ENCODE measurements around the gene LIPG.

The LIPG gene

DNA sequence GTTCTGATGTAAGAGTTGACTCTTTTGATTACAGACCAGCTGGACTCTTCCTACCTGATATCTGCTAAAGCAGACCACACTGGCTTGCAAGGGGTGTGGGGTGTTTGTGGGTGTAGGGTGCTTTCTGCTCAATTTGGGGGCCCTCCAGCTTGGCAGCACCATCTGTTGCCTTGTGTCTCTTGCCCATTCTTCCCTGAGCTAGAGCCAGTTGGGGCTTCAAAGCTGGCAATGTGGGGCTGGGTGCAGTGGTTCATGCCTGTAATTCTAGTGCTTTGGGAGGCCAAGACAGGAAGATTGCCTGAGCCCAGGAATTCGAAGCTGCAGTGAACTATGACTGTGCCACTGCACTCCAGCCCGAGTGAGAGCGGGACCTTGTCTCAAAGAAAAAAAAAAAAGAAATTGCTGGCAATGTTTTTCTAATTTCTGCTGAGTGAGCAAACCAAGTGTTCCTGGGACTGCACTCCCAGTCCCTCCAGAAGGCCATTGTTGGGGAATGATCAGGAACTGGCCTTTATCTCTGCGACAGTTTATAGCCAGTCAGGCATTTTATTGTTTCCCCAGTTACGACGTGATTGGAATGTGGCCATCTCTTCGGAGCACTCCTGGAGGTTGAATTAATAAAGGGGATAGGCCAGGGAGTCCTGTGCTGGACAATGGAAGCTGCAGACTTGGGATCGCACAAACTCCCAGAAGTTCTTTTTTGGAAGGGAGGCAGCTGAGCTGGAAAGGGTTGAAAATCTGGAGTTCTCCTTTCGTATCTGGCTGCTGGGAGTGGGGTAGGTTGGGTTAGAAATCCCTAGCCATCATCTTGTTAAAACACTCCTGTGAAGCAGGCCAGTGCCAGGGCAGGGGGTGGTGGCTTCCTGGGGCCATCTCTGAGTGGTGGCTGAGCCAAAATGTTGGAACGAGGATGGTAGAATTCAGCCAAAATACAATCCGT lies 57.2 kb downstream of the LIPG start:
- no peak overlapping the region for H3K9ac ChIP-seq (ENCODE audit: low read depth, low read length)
- peaks cover 3% of the 10 kb centered on the region for H3K4me1 ChIP-seq (ENCODE audit: insufficient read depth, low read length)
- H3K9me3 ChIP-seq (ENCODE audit: control insufficient read depth, insufficient read depth, low read length) = no peaks in the 10 kb centered on the region
- H3K36me3 ChIP-seq (ENCODE audit: insufficient read depth, low read length) = no peaks in the 10 kb centered on the region

DNA sequence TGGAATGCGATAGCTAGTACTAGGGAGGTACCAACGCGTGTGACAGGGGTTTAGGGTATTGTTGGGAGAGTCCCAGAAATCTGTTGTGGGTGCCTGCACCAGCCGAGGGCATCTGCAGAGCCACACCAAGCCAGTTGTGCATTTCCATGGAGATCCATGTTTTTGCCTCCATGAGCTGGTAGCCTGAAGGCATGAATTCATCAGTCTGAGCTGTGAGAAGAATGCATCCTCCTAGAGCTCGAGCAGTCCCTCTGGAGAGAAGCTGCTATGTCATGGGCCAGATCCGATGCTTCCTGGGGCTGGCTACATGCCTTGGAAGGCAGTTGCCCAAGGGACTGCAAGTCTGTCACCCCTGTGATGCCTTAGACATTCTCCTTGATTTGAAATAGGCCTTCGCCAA lies 57.9 kb downstream of the LIPG start:
- Histone ChIP-seq H3K36me3 (ENCODE audit: insufficient read depth, low read length) (no peaks in the 10 kb centered on the region), H3K9ac (ENCODE audit: low read depth, low read length) (no peak overlapping the region), H3K9me3 (ENCODE audit: control insufficient read depth, insufficient read depth, low read length) (no peaks in the 10 kb centered on the region), H3K4me1 (ENCODE audit: insufficient read depth, low read length) (no peaks in the 10 kb centered on the region)

DNA sequence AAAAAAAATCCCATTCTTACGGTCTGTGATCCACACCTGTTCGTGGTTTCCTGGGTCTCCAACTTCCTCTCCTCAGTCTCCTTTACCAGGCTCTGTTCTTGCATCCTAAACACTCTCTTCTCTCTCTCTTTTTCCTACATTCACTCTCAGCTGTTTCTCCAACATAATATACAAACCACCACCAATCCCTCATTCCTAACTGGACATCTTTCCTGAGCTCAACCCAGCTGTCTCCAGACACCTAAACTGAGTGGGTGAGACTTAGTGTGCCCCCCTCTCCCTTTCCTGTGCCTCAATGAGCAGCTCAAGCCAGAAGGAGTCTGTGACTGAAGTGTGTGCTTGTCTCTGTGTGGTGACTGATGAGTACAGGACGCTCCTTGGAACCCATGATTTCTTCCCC lies 59.4 kb downstream of the LIPG start:
- Histone ChIP-seq H3K9me3 (ENCODE audit: control insufficient read depth, insufficient read depth, low read length) (no peaks in the 10 kb centered on the region), H3K4me1 (ENCODE audit: insufficient read depth, low read length) (no peaks in the 10 kb centered on the region), H3K36me3 (ENCODE audit: insufficient read depth, low read length) (no peaks in the 10 kb centered on the region), H3K9ac (ENCODE audit: low read depth, low read length) (no peak overlapping the region)

DNA sequence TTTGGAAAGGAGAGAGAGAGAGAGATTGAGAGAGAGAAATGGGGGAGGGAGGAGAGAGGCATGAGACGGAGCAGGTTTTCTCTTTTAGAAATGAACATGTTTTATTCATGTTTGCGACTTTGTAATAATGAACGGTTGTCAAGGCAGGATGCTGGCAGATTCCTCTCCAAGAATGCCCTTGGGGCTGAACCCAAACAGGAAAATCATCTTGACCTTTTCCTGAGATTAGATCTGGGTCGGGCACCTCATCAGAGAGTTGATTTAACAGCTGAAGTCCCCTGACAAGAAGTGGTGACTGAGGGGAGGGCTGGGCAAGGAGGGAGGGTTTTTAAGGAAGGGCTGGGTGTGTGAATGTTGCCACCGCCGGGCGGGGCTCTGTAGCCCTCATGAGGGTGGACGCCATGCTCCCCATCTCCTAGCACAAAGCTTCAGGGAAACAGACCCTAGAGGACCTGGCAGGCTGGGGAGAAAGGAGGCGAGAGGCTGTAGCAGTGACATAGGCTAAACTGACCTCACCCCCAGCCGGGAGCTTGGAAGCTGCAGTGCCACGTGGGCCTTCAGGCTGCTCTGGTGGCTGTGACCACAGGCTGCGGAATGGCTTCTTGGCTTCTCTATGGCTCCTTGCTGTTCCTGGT lies 60.0 kb downstream of the LIPG start:
- H3K9me3 ChIP-seq (ENCODE audit: control insufficient read depth, insufficient read depth, low read length) = no peaks in the 10 kb centered on the region
- no peaks in the 10 kb centered on the region for H3K36me3 ChIP-seq (ENCODE audit: insufficient read depth, low read length)
- no peaks in the 10 kb centered on the region for H3K4me1 ChIP-seq (ENCODE audit: insufficient read depth, low read length)
- H3K9ac ChIP-seq (ENCODE audit: low read depth, low read length) = no peak overlapping the region

DNA sequence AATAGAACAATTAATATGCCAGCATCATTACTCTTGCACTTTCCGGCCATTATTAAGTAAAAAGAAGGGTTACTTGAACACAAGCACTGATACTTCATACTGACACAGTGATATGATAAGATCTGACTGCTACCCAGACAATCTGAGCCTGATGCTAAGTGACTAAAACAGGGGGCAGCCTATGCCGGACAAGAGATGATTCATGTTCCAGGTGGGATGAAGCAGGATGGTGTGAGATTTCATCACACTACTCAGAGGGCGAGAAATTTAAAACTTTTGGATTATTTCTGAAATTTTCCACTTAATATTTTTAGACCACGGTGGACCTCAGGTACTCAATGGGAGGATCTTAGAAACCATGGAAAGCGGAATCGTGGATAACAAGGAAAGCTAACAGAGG lies 61.7 kb downstream of the LIPG start:
- Histone ChIP-seq H3K36me3 (ENCODE audit: insufficient read depth, low read length) (no peaks in the 10 kb centered on the region), H3K9me3 (ENCODE audit: control insufficient read depth, insufficient read depth, low read length) (no peaks in the 10 kb centered on the region), H3K4me1 (ENCODE audit: insufficient read depth, low read length) (no peaks in the 10 kb centered on the region), H3K9ac (ENCODE audit: low read depth, low read length) (no peak overlapping the region)

DNA sequence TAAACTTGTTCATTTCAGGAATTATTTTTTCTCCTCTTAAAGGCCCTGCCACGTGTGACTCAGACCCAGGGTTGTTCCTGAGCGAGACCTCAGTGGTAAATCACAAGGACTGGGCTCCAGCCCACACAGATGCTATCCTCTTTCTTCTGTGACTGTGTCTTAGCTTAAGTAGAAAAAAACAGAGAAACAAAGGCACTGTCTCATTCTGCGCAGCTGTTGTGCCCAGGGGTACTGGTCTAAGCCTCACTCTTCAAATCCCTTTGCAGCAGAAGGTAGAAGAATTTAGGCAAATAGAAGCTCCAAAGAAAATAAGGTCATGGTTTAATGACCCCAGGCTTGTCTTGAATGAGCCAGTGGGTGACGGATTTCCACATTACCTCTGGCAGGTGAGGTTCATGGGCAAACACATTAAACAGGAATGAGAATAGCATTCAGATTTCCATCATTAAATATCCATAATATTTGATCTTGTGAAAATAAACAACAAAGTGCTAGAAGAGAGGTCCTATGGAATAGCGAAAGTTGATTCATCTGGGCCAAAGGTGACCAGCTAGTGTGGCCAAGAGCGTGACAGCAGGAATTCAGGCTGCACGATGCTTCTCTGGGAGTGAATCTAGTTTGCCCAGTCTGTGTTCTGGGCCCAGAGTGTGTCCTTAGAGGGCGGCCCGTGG lies 63.3 kb downstream of the LIPG start:
- no peaks in the 10 kb centered on the region for H3K9me3 ChIP-seq (ENCODE audit: control insufficient read depth, insufficient read depth, low read length)
- no peaks in the 10 kb centered on the region for H3K4me1 ChIP-seq (ENCODE audit: insufficient read depth, low read length)
- no peaks in the 10 kb centered on the region for H3K36me3 ChIP-seq (ENCODE audit: insufficient read depth, low read length)
- no peak overlapping the region for H3K9ac ChIP-seq (ENCODE audit: low read depth, low read length)

DNA sequence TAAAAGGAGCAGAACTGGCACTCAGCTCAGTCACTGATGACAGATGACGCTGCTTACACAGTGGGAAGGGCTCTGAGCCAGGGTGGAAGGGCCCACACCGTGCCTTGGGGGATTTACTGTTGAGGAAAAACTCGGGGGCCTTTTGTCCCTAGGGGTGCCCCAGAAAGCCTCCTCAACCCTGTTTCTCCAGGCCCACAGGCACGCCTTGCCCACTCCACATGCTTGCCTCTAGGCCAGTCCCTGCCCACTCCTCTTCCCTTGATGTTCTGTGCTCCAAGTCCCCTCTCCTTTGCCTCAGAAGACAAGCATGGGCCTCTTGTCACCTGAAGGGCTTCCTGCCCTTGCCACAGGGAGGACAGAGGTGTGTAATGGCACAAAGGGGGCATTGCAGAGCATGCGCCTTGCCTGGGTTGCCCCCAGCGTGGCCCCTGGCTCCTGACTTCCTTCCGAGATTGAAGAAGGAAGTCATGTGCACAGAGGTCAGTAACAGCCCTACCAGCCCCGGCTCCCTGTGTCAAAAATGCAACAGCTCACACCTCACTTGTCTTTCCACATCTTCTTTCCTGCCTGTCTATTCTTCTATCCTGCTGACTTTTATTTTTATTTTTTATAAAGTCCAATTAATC lies 65.1 kb downstream of the LIPG start:
- H3K36me3 ChIP-seq (ENCODE audit: insufficient read depth, low read length) = no peaks in the 10 kb centered on the region
- H3K4me1 ChIP-seq (ENCODE audit: insufficient read depth, low read length) = no peaks in the 10 kb centered on the region
- H3K9me3 ChIP-seq (ENCODE audit: control insufficient read depth, insufficient read depth, low read length) = no peaks in the 10 kb centered on the region
- no peak overlapping the region for H3K9ac ChIP-seq (ENCODE audit: low read depth, low read length)

DNA sequence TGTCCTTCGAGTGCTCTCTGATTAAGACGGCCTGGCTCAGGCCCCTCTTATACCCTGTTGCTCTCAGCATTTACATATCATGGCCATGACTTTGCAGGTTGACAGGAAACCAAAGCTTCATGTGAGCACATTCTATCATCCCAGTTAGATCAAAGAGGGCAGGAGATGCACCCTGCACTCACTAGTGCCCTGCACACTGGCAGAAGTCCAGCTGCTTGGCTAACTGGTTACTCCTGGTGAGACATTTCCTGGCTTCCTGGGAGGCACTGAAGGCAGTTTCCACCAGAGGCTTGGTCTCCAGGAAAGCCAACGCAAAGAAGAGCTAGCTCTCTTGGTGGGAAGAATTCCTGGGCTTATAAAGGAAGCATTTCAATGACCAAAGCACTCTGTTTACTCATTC lies 66.3 kb downstream of the LIPG start:
- H3K9me3 ChIP-seq (ENCODE audit: control insufficient read depth, insufficient read depth, low read length) = no peaks in the 10 kb centered on the region
- H3K36me3 ChIP-seq (ENCODE audit: insufficient read depth, low read length) = no peaks in the 10 kb centered on the region
- no peak overlapping the region for H3K9ac ChIP-seq (ENCODE audit: low read depth, low read length)
- no peaks in the 10 kb centered on the region for H3K4me1 ChIP-seq (ENCODE audit: insufficient read depth, low read length)

DNA sequence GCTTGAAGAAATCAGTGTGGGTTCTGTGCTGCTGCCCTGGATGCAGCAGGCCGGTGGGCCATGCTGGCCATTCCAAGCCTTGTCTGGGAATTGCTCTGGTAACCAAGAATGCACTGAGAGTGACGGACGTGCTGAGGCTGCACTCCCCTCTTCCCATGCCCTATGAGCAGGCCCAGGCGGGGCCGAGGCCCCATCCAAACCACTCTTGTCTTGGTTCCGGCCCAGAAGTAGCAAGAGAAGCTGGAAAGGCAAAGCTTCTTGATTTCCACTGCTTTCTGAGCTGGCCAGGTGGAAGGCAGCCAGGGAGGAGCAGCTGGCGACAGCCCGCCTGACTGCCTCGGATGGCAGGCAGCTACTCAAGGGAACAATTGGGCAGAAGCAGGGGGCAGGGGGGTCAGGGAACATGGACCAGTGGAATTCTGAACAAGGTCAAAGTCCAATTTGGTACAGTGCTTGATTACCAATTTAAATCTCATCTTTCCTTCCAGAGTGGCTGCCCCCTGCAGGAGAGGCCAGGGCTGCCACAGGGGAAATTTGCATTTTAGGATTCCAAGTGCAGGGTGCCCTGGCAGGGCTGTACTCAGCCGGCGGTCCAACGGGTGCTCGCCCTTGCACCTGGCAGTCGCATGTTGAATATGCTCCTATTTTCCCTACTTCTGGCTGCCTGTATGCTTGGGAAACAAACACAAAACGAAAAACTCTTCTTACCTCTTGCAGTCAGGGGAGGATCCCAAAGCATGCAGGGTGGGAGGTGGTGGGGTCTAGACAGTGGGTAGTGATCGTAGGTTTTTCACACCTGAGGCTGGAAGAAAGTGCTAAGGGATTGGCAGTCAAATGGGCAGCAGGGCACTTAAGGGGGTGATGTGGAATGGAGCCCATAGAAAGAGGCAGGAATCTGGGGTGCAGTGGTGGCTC lies 67.3 kb downstream of the LIPG start:
- no peak overlapping the region for H3K9ac ChIP-seq (ENCODE audit: low read depth, low read length)

DNA sequence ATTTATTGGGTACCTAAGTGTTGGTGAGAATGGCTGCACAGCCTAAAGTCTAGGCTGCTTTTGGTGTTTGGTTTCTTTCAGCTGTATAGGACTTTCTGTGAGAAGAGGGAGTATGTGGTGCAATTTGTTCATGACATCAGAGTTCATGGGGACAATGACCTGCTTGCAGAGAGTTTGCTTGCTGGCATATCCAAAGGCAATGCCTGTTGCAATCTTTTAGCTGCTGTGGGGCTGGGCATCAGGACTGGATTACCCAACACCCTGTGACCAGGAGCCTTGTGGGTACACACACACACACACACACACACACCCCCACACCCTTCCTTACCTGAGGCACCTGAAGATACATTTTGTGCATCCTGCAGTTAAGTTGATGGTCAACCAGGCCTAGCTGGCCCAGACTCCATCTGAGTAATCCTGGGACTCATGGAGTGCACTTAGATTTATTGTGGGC lies 68.4 kb downstream of the LIPG start:
- H3K9ac ChIP-seq (ENCODE audit: low read depth, low read length) = no peak overlapping the region
- no peaks in the 10 kb centered on the region for H3K9me3 ChIP-seq (ENCODE audit: control insufficient read depth, insufficient read depth, low read length)
- no peaks in the 10 kb centered on the region for H3K4me1 ChIP-seq (ENCODE audit: insufficient read depth, low read length)
- no peaks in the 10 kb centered on the region for H3K36me3 ChIP-seq (ENCODE audit: insufficient read depth, low read length)

More for the DNA sequence above, 67.3 kb downstream of the LIPG start:
- no peaks in the 10 kb centered on the region for H3K4me1 ChIP-seq (ENCODE audit: insufficient read depth, low read length)
- no peaks in the 10 kb centered on the region for H3K36me3 ChIP-seq (ENCODE audit: insufficient read depth, low read length)
- H3K9me3 ChIP-seq (ENCODE audit: control insufficient read depth, insufficient read depth, low read length) = no peaks in the 10 kb centered on the region

DNA sequence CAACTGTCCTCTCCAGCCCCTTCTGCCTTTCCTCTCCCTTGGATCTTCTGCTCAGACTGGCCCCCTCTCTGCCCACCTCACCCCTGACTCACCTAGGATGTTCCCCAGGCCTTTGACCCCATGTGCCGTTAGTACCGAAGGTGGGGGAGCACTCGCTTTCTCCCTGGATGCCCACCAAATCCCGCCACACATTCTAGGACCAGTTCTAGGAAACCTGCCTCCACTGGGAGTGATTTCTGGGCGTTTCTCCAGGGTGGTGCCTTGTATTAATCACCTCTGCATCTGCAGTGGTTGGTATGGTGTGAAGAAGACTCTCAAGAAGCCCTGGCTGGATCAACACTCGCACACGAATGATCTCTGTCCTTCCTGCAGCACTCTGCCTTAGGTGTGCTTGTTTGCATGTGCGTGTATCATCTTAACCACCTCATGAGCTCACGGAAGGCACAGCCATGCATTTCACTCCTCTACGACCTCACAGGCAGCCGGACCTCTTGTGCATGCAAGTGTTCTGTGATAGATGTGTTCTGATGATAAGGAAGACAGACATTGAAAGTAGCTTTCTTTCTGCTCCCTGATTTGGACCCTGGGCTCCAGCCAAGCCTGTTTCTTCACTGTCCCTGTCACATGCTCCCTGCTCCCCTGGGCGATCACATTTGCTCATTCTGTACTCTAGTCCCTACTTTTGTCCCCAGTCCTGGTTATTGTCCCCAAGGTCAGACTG lies 69.4 kb downstream of the LIPG start:
- H3K9ac ChIP-seq (ENCODE audit: low read depth, low read length) = no peak overlapping the region
- H3K9me3 ChIP-seq (ENCODE audit: control insufficient read depth, insufficient read depth, low read length) = no peaks in the 10 kb centered on the region
- H3K4me1 ChIP-seq (ENCODE audit: insufficient read depth, low read length) = no peaks in the 10 kb centered on the region
- no peaks in the 10 kb centered on the region for H3K36me3 ChIP-seq (ENCODE audit: insufficient read depth, low read length)

DNA sequence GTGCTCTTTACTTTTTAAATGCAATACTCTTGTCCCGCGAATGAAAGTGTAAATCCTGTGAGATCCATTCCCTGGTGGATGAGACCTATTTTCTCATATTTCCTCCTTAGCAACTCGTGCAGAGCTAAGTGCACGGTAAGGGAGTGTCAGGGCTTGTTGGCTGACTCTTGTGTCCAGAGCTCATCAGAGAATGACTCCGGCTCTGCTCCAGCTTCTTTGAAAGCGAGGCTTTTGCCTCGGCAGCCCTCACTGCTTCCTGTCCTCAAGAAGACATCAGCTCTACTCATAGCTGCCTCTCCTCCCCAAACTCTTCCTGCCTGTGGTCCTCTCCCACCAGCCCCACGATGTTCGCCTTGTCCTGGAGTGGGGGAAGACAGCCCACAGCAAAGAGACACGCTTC lies 70.7 kb downstream of the LIPG start:
- Histone ChIP-seq H3K36me3 (ENCODE audit: insufficient read depth, low read length) (no peaks in the 10 kb centered on the region), H3K9me3 (ENCODE audit: control insufficient read depth, insufficient read depth, low read length) (no peaks in the 10 kb centered on the region), H3K4me1 (ENCODE audit: insufficient read depth, low read length) (no peaks in the 10 kb centered on the region), H3K9ac (ENCODE audit: low read depth, low read length) (no peak overlapping the region)

DNA sequence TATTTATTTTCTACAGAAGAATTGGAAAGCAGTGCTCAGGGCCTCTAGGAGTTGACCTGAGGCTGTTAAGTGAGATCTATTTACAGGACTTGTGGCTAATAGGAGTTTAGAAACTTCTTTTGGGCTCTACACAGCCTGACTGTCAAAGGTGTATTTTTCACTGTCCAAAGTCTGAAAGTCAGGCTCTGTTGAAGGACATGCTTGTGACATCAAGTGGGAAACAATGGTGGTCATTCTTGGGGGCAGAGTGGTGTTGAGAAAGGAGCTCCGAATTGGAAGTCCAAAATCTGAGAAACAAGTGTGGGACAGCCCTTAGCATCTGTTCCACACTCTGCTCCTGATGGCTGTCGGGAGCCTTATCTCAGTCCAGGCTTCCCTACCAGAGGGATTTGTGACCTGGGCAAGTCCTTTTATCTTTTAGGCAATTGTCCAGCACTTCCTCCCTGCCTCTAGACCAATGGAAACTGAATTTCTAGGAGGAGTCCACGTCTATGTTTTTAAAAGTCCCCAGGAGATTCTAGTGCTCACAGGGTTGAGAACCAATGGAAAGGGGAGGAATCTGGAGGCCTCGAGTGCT lies 76.4 kb downstream of the LIPG start:
- Histone ChIP-seq H3K36me3 (ENCODE audit: insufficient read depth, low read length) (no peaks in the 10 kb centered on the region), H3K9me3 (ENCODE audit: control insufficient read depth, insufficient read depth, low read length) (no peaks in the 10 kb centered on the region), H3K4me1 (ENCODE audit: insufficient read depth, low read length) (no peaks in the 10 kb centered on the region), H3K9ac (ENCODE audit: low read depth, low read length) (no peak overlapping the region)

Measured in ES-I3 (cell line).